Loucy (cell line): ENCODE results near the gene NRAS.
A peak's percentile ranks its signal among the peaks of the same experiment; 100 is the strongest.

Experiments used
- H2AFZ ChIP-seq: fragments of 200-600 bp; sonication (generic); 2 replicates; pipeline ENCODE4 v1.6.0; 2016; ENCODE audit warnings: antibody characterized with exemption, mild to moderate bottlenecking, low read length, moderate library complexity
- H3F3A ChIP-seq: fragments of 200-600 bp; 2 replicates; pipeline ENCODE4 v1.6.0; 2016; ENCODE audit warnings: antibody characterized with exemption, low read depth, mild to moderate bottlenecking
- H3K27me3 ChIP-seq: fragments of 200-600 bp; sonication (generic); 2 replicates; pipeline ENCODE4 v1.6.1; 2014; ENCODE audit warnings: low read length, mild to moderate bottlenecking; ENCODE audit not compliant: insufficient read depth, poor library complexity, severe bottlenecking
- H3K36me3 ChIP-seq: fragments of 200-600 bp; sonication (generic); 2 replicates; pipeline ENCODE4 v1.6.1; 2016; ENCODE audit warnings: low read length; ENCODE audit not compliant: insufficient read depth
- H3K4me1 ChIP-seq: fragments of 200-600 bp; sonication (generic); 2 replicates; pipeline ENCODE4 v1.5.1; 2014; ENCODE audit warnings: low read length, mild to moderate bottlenecking; ENCODE audit not compliant: insufficient read depth, poor library complexity, severe bottlenecking
- H3K4me2 ChIP-seq: fragments of 200-600 bp; sonication (generic); 2 replicates; pipeline ENCODE4 v1.6.0; 2014; ENCODE audit warnings: antibody characterized with exemption, low read length, low read depth, mild to moderate bottlenecking; ENCODE audit not compliant: poor library complexity, severe bottlenecking
- H3K4me3 ChIP-seq: fragments of 200-600 bp; sonication (generic); 2 replicates; pipeline ENCODE4 v1.5.1; 2014; ENCODE audit warnings: low read length, mild to moderate bottlenecking, mixed read lengths; ENCODE audit not compliant: poor library complexity, severe bottlenecking
- H3K79me2 ChIP-seq: fragments of 200-600 bp; sonication (generic); 2 replicates; pipeline ENCODE4 v1.6.1; 2014; ENCODE audit warnings: low read length; ENCODE audit not compliant: insufficient read depth
- H3K9ac ChIP-seq: fragments of 200-600 bp; sonication (generic); 2 replicates; pipeline ENCODE4 v1.6.0; 2014; ENCODE audit warnings: mild to moderate bottlenecking, low read depth, low read length, moderate library complexity; ENCODE audit not compliant: poor library complexity, severe bottlenecking
- H3K9me2 ChIP-seq: fragments of 200-600 bp; sonication (generic); replicated peaks from 2 replicates; pipeline ENCODE4 v1.6.1; 2016; ENCODE audit warnings: low read depth, low read length, mixed read lengths
- H3K9me3 ChIP-seq: fragments of 200-600 bp; sonication (generic); 2 replicates; pipeline ENCODE4 v1.6.1; 2014; ENCODE audit warnings: mild to moderate bottlenecking, antibody characterized with exemption, low read length, low read depth; ENCODE audit not compliant: insufficient read depth
- H4K20me1 ChIP-seq: fragments of 200-600 bp; sonication (generic); 2 replicates; pipeline ENCODE4 v1.6.0; 2014; ENCODE audit warnings: antibody characterized with exemption, low read length, mild to moderate bottlenecking; ENCODE audit not compliant: insufficient read depth, poor library complexity, severe bottlenecking
- CTCF ChIP-seq: fragments of 200-600 bp; sonication (generic); conservative IDR thresholded peaks from 2 replicates; pipeline ENCODE4 v1.5.1; 2014; ENCODE audit warnings: mild to moderate bottlenecking, antibody characterized with exemption, low read length
- EZH2phosphoT487 ChIP-seq: fragments of 200-600 bp; IDR thresholded peaks from 2 replicates; pipeline ENCODE4 v1.6.1; 2018; ENCODE audit warnings: antibody characterized with exemption, mild to moderate bottlenecking, moderate library complexity, borderline replicate concordance

NRAS gene

GRCh38 chr1:114718661-114719423 is 2.3 kb upstream of the NRAS start:
- Histone ChIP-seq H3K36me3 (peaks cover 69% of the 10 kb centered on the region), H3K4me2 (no peak overlapping the region), H3K79me2 (peaks cover 27% of the 10 kb centered on the region), H3F3A (peaks cover 10% of the 10 kb centered on the region), H3K9me3 (no peaks in the 10 kb centered on the region), H4K20me1 (peaks cover 12% of the 10 kb centered on the region), H3K4me3 (no peak overlapping the region), H3K4me1 (peaks cover 11% of the 10 kb centered on the region), H3K9me2 (no peaks in the 10 kb centered on the region), H3K9ac (no peak overlapping the region), H2AFZ (no peak overlapping the region), H3K27me3 (no peaks in the 10 kb centered on the region)
- no peak for TF ChIP-seq EZH2phosphoT487
- no peak for TF ChIP-seq CTCF

DNA sequence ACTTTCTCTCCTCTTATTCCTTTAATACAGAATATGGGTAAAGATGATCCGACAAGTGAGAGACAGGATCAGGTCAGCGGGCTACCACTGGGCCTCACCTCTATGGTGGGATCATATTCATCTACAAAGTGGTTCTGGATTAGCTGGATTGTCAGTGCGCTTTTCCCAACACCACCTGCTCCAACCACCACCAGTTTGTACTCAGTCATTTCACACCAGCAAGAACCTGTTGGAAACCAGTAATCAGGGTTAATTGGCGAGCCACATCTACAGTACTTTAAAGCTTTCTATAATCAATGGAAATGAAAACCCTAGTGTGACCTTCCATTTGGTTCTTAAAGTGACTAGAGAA is 643 bp downstream of the NRAS start:
- H3K9ac ChIP-seq: peak overlapping the region; percentile 97
- H3K36me3 ChIP-seq: peaks cover 65% of the 10 kb centered on the region
- H3K27me3 ChIP-seq: no peaks in the 10 kb centered on the region
- H3K79me2 ChIP-seq: peaks cover 41% of the 10 kb centered on the region
- TF ChIP-seq CTCF (no peak), EZH2phosphoT487 (no peak)
- H3K9me3 ChIP-seq: no peaks in the 10 kb centered on the region
- peak overlapping the region; percentile 100 for H3K4me2 ChIP-seq
- H3K9me2 ChIP-seq: no peaks in the 10 kb centered on the region
- H2AFZ ChIP-seq: no peak overlapping the region
- peaks cover 19% of the 10 kb centered on the region for H4K20me1 ChIP-seq
- H3K4me3 ChIP-seq: peak overlapping the region; percentile 94
- peaks cover 11% of the 10 kb centered on the region for H3K4me1 ChIP-seq
- peaks cover 10% of the 10 kb centered on the region for H3F3A ChIP-seq

DNA sequence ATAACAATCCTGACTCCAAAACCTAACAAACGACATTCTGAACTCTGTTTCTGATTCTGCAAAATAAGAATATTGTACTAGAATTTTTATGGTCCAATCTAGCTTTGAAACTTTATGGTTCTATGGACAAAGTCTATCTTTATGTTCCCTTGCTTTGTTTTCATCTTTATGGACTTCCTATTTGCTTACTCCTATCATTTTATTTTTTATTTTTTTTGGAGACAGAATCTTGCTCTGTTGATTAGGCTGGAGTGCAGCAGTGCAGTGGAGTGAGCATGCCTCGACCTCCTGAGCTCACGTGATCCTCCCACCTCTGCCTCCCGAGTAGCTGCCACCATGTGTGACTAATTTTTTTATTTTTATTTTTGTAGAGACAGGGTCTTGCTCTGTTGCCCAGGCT is 3.6 kb downstream of the NRAS start:
- no peak overlapping the region for H3K9ac ChIP-seq
- H3K4me2 ChIP-seq: peak overlapping the region; percentile 49
- H3K79me2 ChIP-seq: peaks cover 41% of the 10 kb centered on the region
- H4K20me1 ChIP-seq: peaks cover 19% of the 10 kb centered on the region
- peaks cover 11% of the 10 kb centered on the region for H3K4me1 ChIP-seq
- TF ChIP-seq EZH2phosphoT487: no peak
- TF ChIP-seq CTCF: no peak
- no peak overlapping the region for H2AFZ ChIP-seq
- H3K27me3 ChIP-seq: no peaks in the 10 kb centered on the region
- H3K4me3 ChIP-seq: no peak overlapping the region
- peaks cover 10% of the 10 kb centered on the region for H3F3A ChIP-seq
- H3K9me2 ChIP-seq: no peaks in the 10 kb centered on the region
- H3K9me3 ChIP-seq: no peaks in the 10 kb centered on the region
- peaks cover 49% of the 10 kb centered on the region for H3K36me3 ChIP-seq
